Measurements from ENCODE around the gene NPAS3. TPM values are rescaled to one million over a fixed set of nuclear protein-coding genes. Genes with fewer than 3 reads are reported as not detected.

NPAS3 gene
- total RNA-seq, 1 donor from 2014 or later, result 2.5 TPM

DNA sequence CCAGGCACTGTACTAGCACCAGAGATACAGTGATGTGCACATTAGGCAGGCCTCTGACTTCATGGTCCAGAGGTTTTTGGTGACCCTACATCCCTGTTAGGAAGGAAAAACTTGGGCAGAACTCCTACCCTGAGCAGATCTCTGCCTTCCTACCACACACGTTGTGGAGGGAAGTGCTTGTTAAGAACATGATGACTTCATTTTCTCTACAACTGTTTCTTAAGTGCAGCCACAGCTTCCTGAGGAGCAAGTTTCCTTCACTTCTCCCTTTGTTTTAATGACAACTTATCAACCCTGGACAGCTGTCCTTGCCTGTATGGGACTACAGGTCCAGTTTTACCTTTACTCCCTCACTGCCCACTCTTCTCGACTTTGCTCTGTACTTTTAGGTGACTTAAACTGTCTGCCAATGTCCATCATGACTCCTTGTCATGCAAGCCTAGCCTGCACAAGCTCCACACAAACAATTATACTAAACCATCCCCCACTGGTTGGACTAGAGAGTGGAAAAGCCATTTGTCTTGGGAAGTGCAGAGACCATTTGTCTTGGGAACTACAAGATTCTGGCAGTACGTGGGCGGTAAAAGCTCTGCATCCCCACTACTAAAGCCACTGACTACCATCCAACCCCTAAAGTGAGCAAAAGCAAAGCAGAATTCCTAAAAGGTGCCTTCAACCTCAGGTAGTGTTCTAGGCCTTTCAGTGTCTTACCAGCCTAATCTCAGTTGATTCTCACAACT, 652.4 kb downstream of the NPAS3 start:
- H3K36me3 ChIP-seq, result no peaks in the 10 kb centered on the region
- intact Hi-C loops (cut with micrococcal nuclease), result no loop called here
- DNase-seq, result no peak
- no peak overlapping the region for H3K27ac ChIP-seq (replicated peaks)
- H3K27me3 ChIP-seq (ENCODE audit: low read depth), result no peaks in the 10 kb centered on the region
- TF ChIP-seq, protein P1, sequence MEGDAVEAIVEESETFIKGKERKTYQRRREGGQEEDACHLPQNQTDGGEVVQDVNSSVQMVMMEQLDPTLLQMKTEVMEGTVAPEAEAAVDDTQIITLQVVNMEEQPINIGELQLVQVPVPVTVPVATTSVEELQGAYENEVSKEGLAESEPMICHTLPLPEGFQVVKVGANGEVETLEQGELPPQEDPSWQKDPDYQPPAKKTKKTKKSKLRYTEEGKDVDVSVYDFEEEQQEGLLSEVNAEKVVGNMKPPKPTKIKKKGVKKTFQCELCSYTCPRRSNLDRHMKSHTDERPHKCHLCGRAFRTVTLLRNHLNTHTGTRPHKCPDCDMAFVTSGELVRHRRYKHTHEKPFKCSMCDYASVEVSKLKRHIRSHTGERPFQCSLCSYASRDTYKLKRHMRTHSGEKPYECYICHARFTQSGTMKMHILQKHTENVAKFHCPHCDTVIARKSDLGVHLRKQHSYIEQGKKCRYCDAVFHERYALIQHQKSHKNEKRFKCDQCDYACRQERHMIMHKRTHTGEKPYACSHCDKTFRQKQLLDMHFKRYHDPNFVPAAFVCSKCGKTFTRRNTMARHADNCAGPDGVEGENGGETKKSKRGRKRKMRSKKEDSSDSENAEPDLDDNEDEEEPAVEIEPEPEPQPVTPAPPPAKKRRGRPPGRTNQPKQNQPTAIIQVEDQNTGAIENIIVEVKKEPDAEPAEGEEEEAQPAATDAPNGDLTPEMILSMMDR (IDR thresholded peaks at IDR 0.05; ENCODE audit: borderline replicate concordance), result no peak
- H3K4me3 ChIP-seq, result no peak overlapping the region
- H3K4me1 ChIP-seq, result no peaks in the 10 kb centered on the region
- no peaks in the 10 kb centered on the region for H3K9me3 ChIP-seq (replicated peaks)

DNA sequence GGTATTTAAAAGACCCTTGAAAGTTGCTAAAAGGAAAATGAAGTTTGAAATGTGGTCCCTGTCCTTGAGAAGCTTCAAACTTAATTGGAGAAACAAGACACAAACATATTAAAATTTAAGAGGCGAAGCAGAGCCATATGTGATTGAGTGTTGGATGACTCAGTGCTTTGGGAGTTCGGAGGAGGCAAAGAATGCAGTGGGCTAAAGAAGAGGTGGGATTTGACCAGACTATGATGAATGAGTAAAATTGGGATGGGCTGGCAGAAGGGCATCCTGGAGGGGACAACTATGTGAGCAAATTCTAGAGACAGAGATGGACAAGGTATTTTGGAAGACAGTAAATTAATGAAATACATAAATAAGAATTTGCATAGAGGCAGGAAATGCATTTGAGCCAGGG, 653.6 kb downstream of the NPAS3 start:
- intact Hi-C loops (cut with micrococcal nuclease), result no loop called here
- Histone ChIP-seq H3K9me3 (replicated peaks) (no peaks in the 10 kb centered on the region), H3K27me3 (ENCODE audit: low read depth) (no peaks in the 10 kb centered on the region), H3K36me3 (no peaks in the 10 kb centered on the region), H3K27ac (replicated peaks) (no peak overlapping the region), H3K4me3 (no peak overlapping the region), H3K4me1 (no peaks in the 10 kb centered on the region)
- DNase-seq, result no peak
- TF ChIP-seq, protein P1 (IDR thresholded peaks at IDR 0.05; ENCODE audit: borderline replicate concordance), result no peak

DNA sequence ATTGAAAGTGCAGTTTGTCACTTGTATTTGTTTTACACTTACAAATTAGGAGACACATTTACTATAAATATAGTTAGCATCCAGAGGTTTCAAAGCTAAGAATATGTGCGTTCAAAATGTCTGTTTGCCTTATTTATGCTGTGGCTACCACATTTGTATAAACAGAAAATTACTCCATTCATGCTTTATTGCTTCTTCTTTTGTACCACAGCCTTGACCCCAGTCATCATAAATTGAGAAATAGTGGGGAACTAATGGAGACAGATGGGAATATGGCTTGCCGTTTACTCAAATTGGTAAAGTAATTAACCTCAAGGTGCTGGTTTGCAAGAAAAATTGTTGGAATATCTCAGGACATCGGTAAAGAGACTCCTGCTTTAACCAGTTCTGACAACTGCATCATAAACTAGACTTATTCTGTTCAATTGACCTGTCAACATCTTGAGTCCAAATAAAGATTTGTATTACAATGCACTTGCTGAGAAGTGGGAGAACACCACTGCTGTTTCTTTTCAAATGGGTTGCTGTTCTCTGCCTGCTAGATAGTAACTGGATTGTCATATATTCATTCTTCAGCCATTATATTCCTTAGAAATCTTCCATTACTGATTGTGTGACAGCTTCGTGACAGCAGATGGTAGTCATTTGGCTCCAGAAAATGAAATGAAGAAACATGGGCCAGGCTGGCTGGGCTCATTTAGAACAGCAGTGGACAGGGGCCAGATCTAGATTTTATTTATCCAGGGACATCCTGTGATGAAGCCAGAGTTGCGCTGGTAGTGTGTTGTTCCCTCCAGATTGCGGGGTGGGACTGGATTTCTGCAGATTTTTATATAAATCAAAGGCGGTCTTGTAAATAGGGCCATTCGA, 657.8 kb downstream of the NPAS3 start:
- Histone ChIP-seq H3K27me3 (ENCODE audit: low read depth) (no peaks in the 10 kb centered on the region), H3K4me3 (no peak overlapping the region), H3K4me1 (no peaks in the 10 kb centered on the region), H3K36me3 (no peaks in the 10 kb centered on the region), H3K9me3 (replicated peaks) (no peaks in the 10 kb centered on the region), H3K27ac (replicated peaks) (no peak overlapping the region)
- TF ChIP-seq, protein P1 (IDR thresholded peaks at IDR 0.05; ENCODE audit: borderline replicate concordance), result no peak
- DNase-seq, result no peak
- intact Hi-C loops (cut with micrococcal nuclease), result no loop called here

DNA sequence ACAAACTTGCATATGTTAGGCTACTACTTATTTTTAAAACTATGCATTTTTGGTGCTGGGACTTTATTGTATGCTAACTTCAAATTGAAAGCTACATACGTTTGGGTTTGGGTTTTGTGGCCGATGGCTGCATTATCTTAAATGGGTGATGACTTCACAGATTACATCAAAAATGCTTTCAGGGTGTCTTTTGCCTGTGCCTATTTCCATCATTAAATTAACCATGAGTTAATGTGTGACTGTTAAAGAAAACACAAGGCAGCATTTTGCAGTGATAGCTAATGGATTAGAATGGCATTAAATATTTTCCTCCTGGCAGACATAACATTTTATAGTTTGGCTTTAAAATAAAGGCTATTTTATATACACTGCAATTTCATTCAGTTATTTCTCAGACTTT, 659.9 kb downstream of the NPAS3 start:
- intact Hi-C loops (cut with micrococcal nuclease), result no loop called here
- no peak for DNase-seq
- Histone ChIP-seq H3K4me3 (no peak overlapping the region), H3K36me3 (no peaks in the 10 kb centered on the region), H3K9me3 (replicated peaks) (no peaks in the 10 kb centered on the region), H3K27ac (replicated peaks) (no peak overlapping the region), H3K4me1 (no peaks in the 10 kb centered on the region), H3K27me3 (ENCODE audit: low read depth) (no peaks in the 10 kb centered on the region)
- TF ChIP-seq, protein P1 (IDR thresholded peaks at IDR 0.05; ENCODE audit: borderline replicate concordance), result no peak

DNA sequence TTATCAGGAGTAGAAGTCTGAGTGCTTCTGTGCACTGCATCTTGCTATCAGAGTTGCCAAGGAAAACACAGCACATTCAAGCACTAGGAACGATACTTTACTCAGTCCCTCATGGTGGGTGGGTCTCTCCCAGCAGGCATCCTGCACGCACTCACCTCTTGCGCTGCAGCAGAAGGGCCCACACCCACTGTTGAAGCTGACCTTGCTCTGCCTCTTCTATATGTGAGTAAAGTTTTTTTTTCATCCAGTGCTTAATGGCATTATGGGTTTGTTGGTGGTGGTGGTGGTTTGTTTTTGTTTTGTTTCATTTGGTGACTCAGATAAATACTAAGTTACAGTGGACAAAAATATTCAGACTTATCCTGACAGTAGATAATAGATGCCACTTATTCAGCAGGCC, 663.7 kb downstream of the NPAS3 start:
- no peaks in the 10 kb centered on the region for H3K27me3 ChIP-seq (ENCODE audit: low read depth)
- intact Hi-C loops (cut with micrococcal nuclease), result no loop called here
- DNase-seq, result no peak
- no peaks in the 10 kb centered on the region for H3K4me1 ChIP-seq
- no peaks in the 10 kb centered on the region for H3K9me3 ChIP-seq (replicated peaks)
- no peak overlapping the region for H3K4me3 ChIP-seq
- H3K36me3 ChIP-seq, result no peaks in the 10 kb centered on the region
- TF ChIP-seq, protein P1 (IDR thresholded peaks at IDR 0.05; ENCODE audit: borderline replicate concordance), result no peak
- no peak overlapping the region for H3K27ac ChIP-seq (replicated peaks)
